Aorta (tissue), 5 donors: ENCODE measurements around the gene TTC7B. TPM values are rescaled to one million over a fixed set of nuclear protein-coding genes. Genes with fewer than 3 reads are reported as not detected.

Experiments
- ATAC-seq: fragments of 200-7000 bp; cut with Tn5 transposase; one replicate; pipeline ENCODE4 v1.9.1; 2022; ENCODE audit warnings: moderate library complexity; ENCODE audit not compliant: low FRiP score
- DNase-seq, 2 donors: peaks; one replicate each; pipeline ENCODE4 v3.0.0-alpha.2; 2020
- H3K27ac ChIP-seq, 2 donors: one replicate each; pipeline ENCODE4 v1.5.1; 2013; ENCODE audit warnings: low read length in 2 of 2, mild to moderate bottlenecking in 2 of 2, moderate library complexity in 2 of 2, control low read depth in 1 of 2, inconsistent platforms in 1 of 2, low read depth in 1 of 2
- H3K27me3 ChIP-seq, 2 donors: one replicate each; pipeline ENCODE4 v1.6.1; 2013; ENCODE audit warnings: control low read depth in 1 of 2, low read length in 1 of 2, mild to moderate bottlenecking in 1 of 2, moderate library complexity in 1 of 2; ENCODE audit not compliant: insufficient read depth in 2 of 2, control insufficient read depth in 1 of 2
- H3K36me3 ChIP-seq, 2 donors: one replicate each; pipeline ENCODE4 v1.6.1; 2013; ENCODE audit warnings: control low read depth in 1 of 2, low read length in 1 of 2, mild to moderate bottlenecking in 1 of 2; ENCODE audit not compliant: insufficient read depth in 2 of 2, control insufficient read depth in 1 of 2
- H3K4me1 ChIP-seq, 2 donors: one replicate each; pipeline ENCODE4 v1.6.1; 2013; ENCODE audit warnings: low read length in 2 of 2, control low read depth in 1 of 2, mild to moderate bottlenecking in 1 of 2, moderate library complexity in 1 of 2; ENCODE audit not compliant: insufficient read depth in 2 of 2, control insufficient read depth in 1 of 2
- H3K4me3 ChIP-seq, 2 donors: one replicate each; pipeline ENCODE4 v1.5.1; 2013; ENCODE audit warnings: low read length in 2 of 2, control low read depth in 1 of 2, mild to moderate bottlenecking in 1 of 2
- H3K9me3 ChIP-seq: one replicate; pipeline ENCODE4 v1.6.1; 2013; ENCODE audit warnings: mild to moderate bottlenecking, low read length; ENCODE audit not compliant: control insufficient read depth
- WGBS, 2 donors: extraction: QIAGEN DNeasy Blood & Tissue Kit; methylation state at CpG; one replicate each; pipeline ENCODE4 v1.1.7; 2013; 5-methylcytosine and 5-hydroxymethylcytosine counted together
- intact Hi-C, 2 donors: fragments of 100-400 bp; cut with DNase I; formaldehyde crosslinking; loops; one replicate each; pipeline versions ENCODE4 v1.14.2 to v1.15.0; 2022
- polyA plus RNA-seq, 2 donors: library from polyadenylated mRNA; stranded (reverse); fragments of 200-250 nt; gene quantifications; one replicate each; pipeline ENCODE4 v1.2.3, GENCODE V29; 2013
- total RNA-seq, 2 donors: library from RNA; stranded (reverse); fragmentation: NEBNext Ultra II Directional; extraction: Animal tissue kit (Norgen Biotek cat#: 25700); gene quantifications; one replicate each; pipeline ENCODE4 v1.2.1, GENCODE V29; 2021
- donor health status: healthy with polysubstance abuse.
- donor health status: Bipolar disorder and iron deficiency.
- donor health status: DM: no; HTN: no; CAD: no.
- donor health status: DM: no; HTN: no; CAD: no.
- donor health status: DM: yes; HTN: yes; CAD: no.

TTC7B gene
- total and polyA plus RNA-seq, 4 donors: 17.9 to 57.4 (median 40.1) TPM

DNA sequence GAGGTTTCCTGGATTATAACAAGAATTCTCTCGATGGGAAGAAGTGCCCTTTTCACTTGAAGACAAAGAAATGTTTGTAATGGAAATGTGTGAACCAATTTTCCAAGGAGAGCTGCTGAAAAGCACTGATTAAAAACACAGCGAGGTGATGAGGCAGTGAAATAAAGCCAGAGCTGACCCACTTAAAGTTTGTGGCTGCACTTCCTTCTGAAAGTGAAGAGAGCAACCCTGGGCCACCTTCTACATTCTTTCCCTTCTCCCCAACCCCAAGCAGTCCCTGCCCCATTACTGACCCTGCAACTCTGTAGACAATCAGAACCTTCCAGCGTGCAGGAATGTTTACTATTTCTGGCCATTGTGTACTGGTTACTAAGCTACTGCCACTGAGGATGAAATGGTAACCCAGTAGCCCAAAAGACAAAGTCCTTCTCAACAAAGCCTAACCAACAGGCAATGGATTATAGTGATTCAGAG lies 173.9 kb downstream of the TTC7B start:
- Histone ChIP-seq H3K36me3 (peaks cover 0 to 2% of the 10 kb centered on the region in 2 donors), H3K27ac (peak overlapping the region in 1 of 2 donors; percentile 56), H3K27me3 (no peaks in the 10 kb centered on the region), H3K4me1 (peaks cover 0 to 4% of the 10 kb centered on the region in 2 donors), H3K4me3 (no peak overlapping the region), H3K9me3 (no peaks in the 10 kb centered on the region)
- intact Hi-C loops: no loop called here
- DNase-seq (no peak), ATAC-seq (no peak)
- WGBS, 2 donors: 21 to 27% methylated on average over 3 of the region's 3 CpGs

DNA sequence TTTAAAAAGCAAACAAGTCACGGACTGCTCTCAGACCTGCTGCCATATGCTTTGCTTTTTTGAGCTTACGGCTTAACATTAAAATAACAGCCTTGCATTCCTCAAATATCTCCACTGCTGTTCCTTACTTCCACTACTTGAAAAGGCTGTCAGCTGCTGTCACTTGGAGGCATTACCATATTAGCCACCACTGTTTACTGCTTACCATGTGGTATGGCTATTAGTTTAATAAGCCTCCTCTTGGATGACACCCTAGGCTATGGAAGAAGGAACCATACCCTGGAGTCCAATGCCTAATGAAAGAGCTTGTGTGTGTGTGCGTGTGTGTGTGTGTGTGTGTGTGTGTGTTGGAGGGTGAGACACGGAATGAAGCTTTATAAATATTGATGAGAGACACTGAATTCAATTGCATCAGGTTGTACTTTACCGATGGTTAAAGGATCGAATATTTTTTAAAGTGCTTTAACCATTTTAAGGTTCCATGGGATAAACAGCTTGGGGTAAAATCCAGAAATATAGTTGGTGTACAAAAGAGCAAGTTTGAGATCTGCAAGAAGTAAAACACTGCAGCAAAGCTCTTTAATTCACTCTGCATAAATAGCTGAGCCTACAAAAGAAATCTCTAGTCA lies 174.5 kb downstream of the TTC7B start:
- Histone ChIP-seq H3K4me3 (no peak overlapping the region), H3K27me3 (no peaks in the 10 kb centered on the region), H3K27ac (peak overlapping the region in 1 of 2 donors; percentile 69), H3K36me3 (peaks cover 0 to 2% of the 10 kb centered on the region in 2 donors), H3K9me3 (no peaks in the 10 kb centered on the region), H3K4me1 (peaks cover 0 to 4% of the 10 kb centered on the region in 2 donors)
- ATAC-seq: no peak
- intact Hi-C loops: no loop called here
- DNase-seq: no peak
- WGBS, 2 donors: 29 to 37% methylated on average over 6 of the region's 6 CpGs

DNA sequence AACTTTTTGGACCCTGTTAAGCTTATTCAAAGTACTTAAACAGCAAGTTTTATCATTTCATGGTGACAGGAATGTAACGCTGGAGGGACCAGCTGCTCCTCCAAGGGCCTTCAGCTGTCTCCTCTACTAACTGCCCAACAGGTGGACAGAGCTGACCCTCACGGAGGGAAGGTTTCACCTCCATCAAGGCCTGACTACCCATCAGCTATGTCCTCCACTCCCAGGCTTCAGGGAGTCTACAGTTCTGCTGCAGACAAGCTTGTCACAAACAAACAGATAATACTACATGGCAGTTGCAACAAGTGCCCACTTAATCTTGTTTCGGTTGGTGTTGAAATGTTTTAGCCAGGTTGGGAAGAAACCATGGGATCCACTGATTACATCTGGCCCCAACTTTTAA lies 175.1 kb downstream of the TTC7B start:
- DNase-seq (no peak), ATAC-seq (no peak)
- Histone ChIP-seq H3K4me3 (no peak overlapping the region), H3K27ac (peak overlapping the region; percentile 39 to 69), H3K4me1 (peaks cover 0 to 4% of the 10 kb centered on the region in 2 donors), H3K9me3 (no peaks in the 10 kb centered on the region), H3K36me3 (peaks cover 0 to 2% of the 10 kb centered on the region in 2 donors), H3K27me3 (no peaks in the 10 kb centered on the region)
- intact Hi-C loops: no loop called here
- WGBS, 2 donors: 57 to 64% methylated on average over 3 of the region's 3 CpGs

DNA sequence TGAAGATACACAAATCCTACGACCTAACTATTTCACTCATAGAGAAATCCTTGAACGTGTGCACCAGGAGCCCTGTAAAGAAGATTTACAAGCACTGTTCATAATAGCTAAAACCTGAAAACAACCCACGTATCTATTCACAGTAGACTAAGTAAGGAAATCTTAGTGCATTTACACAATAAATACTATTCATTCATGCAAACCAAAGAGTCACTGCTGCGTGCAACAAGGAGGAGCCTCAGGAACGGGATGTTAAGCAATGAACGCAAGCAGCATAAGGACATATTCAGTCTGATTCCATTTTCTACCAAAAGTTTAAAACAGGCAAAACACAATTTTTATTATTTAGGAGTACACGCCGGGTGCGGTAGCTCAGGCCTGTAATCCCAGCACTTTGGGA lies 176.6 kb downstream of the TTC7B start:
- DNase-seq: no peak
- intact Hi-C loops: no loop called here

DNA sequence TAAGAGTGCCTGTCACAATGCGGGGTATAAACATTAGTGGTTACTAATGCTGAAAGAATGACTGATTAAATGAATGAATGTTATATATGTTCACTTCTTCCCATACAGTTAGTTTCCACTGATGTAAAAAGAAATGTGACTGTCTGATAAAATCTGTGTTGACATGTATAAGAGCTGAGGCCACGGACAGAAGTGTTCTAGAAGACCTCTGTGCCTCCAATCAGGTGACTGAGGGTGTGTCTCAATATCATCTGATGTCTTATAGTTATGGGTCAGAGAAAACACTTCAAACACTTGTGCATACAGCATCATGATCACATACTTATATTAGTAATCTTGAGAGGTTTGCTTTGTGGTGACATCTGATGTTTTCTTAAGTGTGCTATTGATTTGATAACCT lies 183.4 kb downstream of the TTC7B start:
- H3K27me3 ChIP-seq: no peaks in the 10 kb centered on the region
- WGBS, 2 donors: 93 to 96% methylated on average over 2 of the region's 2 CpGs
- no peak overlapping the region for H3K27ac ChIP-seq

More for the DNA sequence above, 176.6 kb downstream of the TTC7B start:
- peaks cover 0 to 4% of the 10 kb centered on the region in 2 donors for H3K4me1 ChIP-seq
- 97% methylated on average over 9 of the region's 9 CpGs for WGBS, 2 donors
- H3K27me3 ChIP-seq: no peaks in the 10 kb centered on the region
- H3K4me3 ChIP-seq: no peak overlapping the region
- no peaks in the 10 kb centered on the region for H3K36me3 ChIP-seq
- no peak for ATAC-seq
- H3K27ac ChIP-seq: no peak overlapping the region
- H3K9me3 ChIP-seq: no peaks in the 10 kb centered on the region

DNA sequence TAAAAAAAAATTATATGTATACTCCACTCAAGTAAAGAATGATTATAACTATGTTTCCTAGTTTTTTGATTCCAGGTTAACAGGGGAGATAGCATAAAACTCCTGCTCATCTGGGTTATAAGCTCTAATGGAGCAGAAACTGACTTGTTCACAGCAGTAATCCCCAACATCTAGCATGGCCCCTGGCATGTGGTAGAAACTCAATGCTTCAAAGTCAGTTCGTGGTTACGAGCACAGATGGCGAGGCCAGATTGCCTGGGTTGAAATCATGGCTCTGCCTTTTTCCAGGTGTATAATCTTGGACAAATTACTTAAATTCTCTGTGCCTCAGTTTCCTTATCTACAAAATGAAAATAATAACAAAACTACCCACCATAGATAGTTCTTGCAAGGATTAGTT lies 183.8 kb downstream of the TTC7B start:
- no peaks in the 10 kb centered on the region for H3K27me3 ChIP-seq
- no peak overlapping the region for H3K4me3 ChIP-seq
- no peak overlapping the region for H3K27ac ChIP-seq
- no peaks in the 10 kb centered on the region for H3K9me3 ChIP-seq
- no peaks in the 10 kb centered on the region for H3K36me3 ChIP-seq
- ATAC-seq: no peak
- WGBS, 2 donors: 95% methylated on average over 3 of the region's 3 CpGs
- DNase-seq: no peak
- H3K4me1 ChIP-seq: no peaks in the 10 kb centered on the region
- intact Hi-C loops: no loop called here

More for the DNA sequence above, 183.4 kb downstream of the TTC7B start:
- no peaks in the 10 kb centered on the region for H3K4me1 ChIP-seq
- H3K36me3 ChIP-seq: no peaks in the 10 kb centered on the region
- DNase-seq: no peak
- no peak for ATAC-seq
- no peaks in the 10 kb centered on the region for H3K9me3 ChIP-seq
- intact Hi-C loops: no loop called here
- no peak overlapping the region for H3K4me3 ChIP-seq

DNA sequence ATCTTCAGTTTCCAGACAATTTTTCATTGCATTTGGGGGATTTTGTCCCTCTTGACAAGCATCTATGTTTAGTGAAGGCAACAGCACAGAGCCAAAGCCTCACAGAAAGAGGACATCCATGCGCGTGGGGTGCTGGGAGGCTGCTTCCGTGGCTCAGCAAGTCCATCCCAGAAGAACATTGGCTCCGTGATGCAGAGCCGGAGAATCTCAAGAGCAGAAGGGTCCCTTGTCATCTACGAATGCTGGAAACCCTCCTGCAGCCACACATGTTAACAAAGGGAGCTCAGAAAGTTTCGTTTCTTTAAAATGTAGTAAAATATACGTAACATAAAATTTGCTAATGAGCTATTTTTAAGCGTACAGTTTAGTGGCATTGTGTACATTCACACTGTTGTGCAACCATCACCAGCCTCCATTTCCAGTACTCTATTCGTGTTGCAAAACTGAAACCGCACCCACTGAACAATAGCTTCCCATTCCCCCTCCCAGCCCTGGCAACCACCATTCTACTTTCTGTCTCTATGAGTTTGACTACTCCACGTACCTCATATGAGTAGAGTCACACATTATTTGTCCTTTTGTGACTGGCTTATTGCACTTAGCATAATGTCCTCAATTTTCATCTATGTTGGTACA lies 185.9 kb downstream of the TTC7B start:
- no peak for DNase-seq
- no peaks in the 10 kb centered on the region for H3K27me3 ChIP-seq
- intact Hi-C loops: no loop called here
- no peaks in the 10 kb centered on the region for H3K9me3 ChIP-seq
- no peak for ATAC-seq
- H3K27ac ChIP-seq: no peak overlapping the region
- H3K4me3 ChIP-seq: no peak overlapping the region
- WGBS, 2 donors: 85 to 86% methylated on average over 12 of the region's 12 CpGs
- no peaks in the 10 kb centered on the region for H3K4me1 ChIP-seq
- H3K36me3 ChIP-seq: no peaks in the 10 kb centered on the region

DNA sequence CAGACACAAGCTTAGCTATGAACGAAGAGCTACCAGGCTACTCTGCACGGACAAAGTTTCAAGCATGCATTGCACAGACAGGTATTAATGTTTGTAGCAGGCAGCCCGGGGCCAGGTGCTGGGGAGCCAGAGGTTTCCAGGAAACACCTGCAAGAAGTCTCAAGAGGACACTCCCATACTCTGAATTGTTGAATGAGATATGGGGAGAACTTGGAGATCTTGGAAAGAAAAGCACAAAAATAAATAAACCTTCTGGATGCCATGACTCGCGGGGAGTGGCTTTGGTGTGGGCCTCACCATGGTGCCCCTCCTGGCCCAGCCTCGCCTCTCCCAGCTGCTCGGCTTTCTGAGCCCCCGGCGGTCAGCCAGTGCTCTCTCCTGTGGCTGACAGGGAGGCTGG lies 186.8 kb downstream of the TTC7B start:
- DNase-seq (no peak), ATAC-seq (no peak)
- no peaks in the 10 kb centered on the region for H3K4me1 ChIP-seq
- intact Hi-C loops: loop anchor here (2.0 to 10.0 kb wide), 3 partner anchors 23 to 225 kb away; no protein-coding TSS in a partner anchor
- no peaks in the 10 kb centered on the region for H3K9me3 ChIP-seq
- 87 to 89% methylated on average over 9 of the region's 9 CpGs for WGBS, 2 donors
- no peaks in the 10 kb centered on the region for H3K27me3 ChIP-seq
- no peaks in the 10 kb centered on the region for H3K36me3 ChIP-seq
- no peak overlapping the region for H3K27ac ChIP-seq
- no peak overlapping the region for H3K4me3 ChIP-seq

DNA sequence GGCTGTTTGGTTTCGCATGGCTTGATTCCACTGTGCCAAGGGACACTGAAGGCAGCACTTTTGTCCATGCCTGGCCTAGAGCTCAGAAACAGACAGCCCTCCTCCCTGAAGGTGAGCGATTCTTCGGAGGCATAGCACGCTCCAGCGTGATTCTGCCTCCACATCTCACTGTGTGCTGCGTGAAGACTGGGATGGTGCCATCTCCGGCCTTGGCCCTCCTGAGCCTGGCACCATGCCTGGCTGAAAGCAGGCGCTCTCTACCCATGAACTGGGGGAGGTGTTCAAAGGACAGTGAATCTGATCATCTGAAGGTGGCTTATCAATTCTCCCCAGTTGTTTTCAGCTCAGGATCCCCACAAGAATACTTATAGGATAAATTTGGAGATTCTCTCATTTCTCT lies 187.4 kb downstream of the TTC7B start:
- no peaks in the 10 kb centered on the region for H3K27me3 ChIP-seq
- 70 to 71% methylated on average over 8 of the region's 8 CpGs for WGBS, 2 donors
- intact Hi-C loops: loop anchor here (2.0 to 10.0 kb wide), 3 partner anchors 24 to 224 kb away; no protein-coding TSS in a partner anchor
- no peaks in the 10 kb centered on the region for H3K9me3 ChIP-seq
- H3K4me3 ChIP-seq: no peak overlapping the region
- no peaks in the 10 kb centered on the region for H3K4me1 ChIP-seq
- ATAC-seq (peak; percentile 13), DNase-seq (no peak)
- H3K27ac ChIP-seq: no peak overlapping the region
- H3K36me3 ChIP-seq: no peaks in the 10 kb centered on the region
